K562 (cell line): Measurements from ENCODE around the gene SH3TC2. TPM values are rescaled to one million over a fixed set of nuclear protein-coding genes. Genes with fewer than 3 reads are reported as not detected.
A peak's percentile ranks its signal among the peaks of the same experiment; 100 is the strongest.

Source experiments
- ATAC-seq: fragments of 200-7000 bp; cut with Tn5 transposase; 3 replicates; pipeline ENCODE4 v1.9.1; 2020; ENCODE audit warnings: moderate library complexity
- BruUV-seq: library from RNA; stranded (reverse); fragments of 400-500 nt; replicated peaks from 2 replicates; lab custom pipeline; 2021; lab: Mats Ljungman, UMichigan
- CTCF ChIA-PET: fragments of 300-600 bp; formaldehyde crosslinking; extraction: SDS; loops from one replicate; lab custom pipeline; 2021; ENCODE audit warnings: low intra/inter-chr PET ratio; lab: Yijun Ruan, JAX
- POLR2A ChIA-PET: fragments of 300-600, 350-650 bp; sonication (Branson Sonifier 250); formaldehyde crosslinking; extraction: SDS; loops from one replicate; lab custom pipeline; 2021; ENCODE audit warnings: antibody characterized with exemption, inconsistent platforms; lab: Yijun Ruan, JAX
- DNase-seq, 4 experiments: peaks; one replicate each; pipeline versions ENCODE4 v3.0.0 to v3.0.0-alpha.2; 2011 to 2018; ENCODE audit warnings: low spot score in 3 of 4, mixed read lengths in 3 of 4; ENCODE audit errors: extremely low read depth in 1 of 4
- FAIRE-seq: peaks from 2 replicates; lab custom pipeline; 2011; peaks lifted over from hg19 to GRCh38; lab: Jason Lieb, UNC
- H2AFZ ChIP-seq: 2 replicates; pipeline ENCODE4 v1.6.0; 2011; ENCODE audit warnings: low read depth, low read length, control low read depth, inconsistent platforms
- H3K27ac ChIP-seq: fragments of 200-600 bp; 3 replicates; pipeline ENCODE4 v1.8.0; 2011; ENCODE audit warnings: low read depth, mild to moderate bottlenecking, control low read depth, inconsistent platforms, low read length, moderate library complexity, mixed read lengths; ENCODE audit errors: extremely low read depth
- H3K27me3 ChIP-seq, 2 experiments: fragments of 300-600 bp in 1 of 2; 2 replicates in 1 of 2; 3 replicates in 1 of 2; pipeline versions ENCODE4 v1.6.0 to v1.8.0; 2011; ENCODE audit warnings: inconsistent platforms in 2 of 2, low read length in 2 of 2, mild to moderate bottlenecking in 1 of 2, mixed read lengths in 1 of 2, moderate library complexity in 1 of 2; ENCODE audit not compliant: control insufficient read depth in 2 of 2, insufficient read depth in 2 of 2
- H3K36me3 ChIP-seq: fragments of 300-600 bp; 3 replicates; pipeline ENCODE4 v1.8.0; 2011; ENCODE audit warnings: mild to moderate bottlenecking, low read length, inconsistent platforms; ENCODE audit not compliant: control insufficient read depth, insufficient read depth
- H3K4me1 ChIP-seq, 2 experiments: fragments of 200-600 bp in 1 of 2; replicated peaks in 1 of 2; 2 replicates in 1 of 2; 3 replicates in 1 of 2; pipeline versions ENCODE4 v1.5.1 to v1.8.0; 2011; ENCODE audit warnings: inconsistent platforms in 2 of 2, low read length in 2 of 2, mild to moderate bottlenecking in 1 of 2, mixed read lengths in 1 of 2, moderate library complexity in 1 of 2; ENCODE audit not compliant: control insufficient read depth in 2 of 2, insufficient read depth in 2 of 2
- H3K4me2 ChIP-seq: 2 replicates; pipeline ENCODE4 v1.6.1; 2011; ENCODE audit warnings: low read length, control low read depth, inconsistent platforms, mixed read lengths; ENCODE audit not compliant: insufficient read depth
- H3K4me3 ChIP-seq: fragments of 200-600 bp; sonication (generic), shearing (Covaris generic); 2 replicates; pipeline ENCODE4 v1.5.1; 2016; ENCODE audit warnings: control low read depth, inconsistent platforms
- H3K79me2 ChIP-seq: fragments of 200-600 bp; 3 replicates; pipeline ENCODE4 v1.8.0; 2011; ENCODE audit warnings: low read length, inconsistent platforms; ENCODE audit not compliant: control insufficient read depth, insufficient read depth
- H3K9ac ChIP-seq, 2 experiments: 2 replicates each; pipeline versions ENCODE4 v1.6.0 to v1.6.1; 2011; ENCODE audit warnings: low read depth in 2 of 2, low read length in 2 of 2, control low read depth in 1 of 2, inconsistent platforms in 1 of 2, mild to moderate bottlenecking in 1 of 2, mixed read lengths in 1 of 2; ENCODE audit not compliant: insufficient read depth in 1 of 2
- H3K9me1 ChIP-seq: one replicate; pipeline ENCODE4 v1.6.0; 2011; ENCODE audit warnings: inconsistent platforms, mild to moderate bottlenecking, low read length, moderate library complexity; ENCODE audit not compliant: control insufficient read depth, insufficient read depth
- H3K9me3 ChIP-seq: replicated peaks from 2 replicates; pipeline ENCODE4 v1.5.1; 2011; ENCODE audit warnings: low read depth, low read length, inconsistent platforms; ENCODE audit not compliant: control insufficient read depth, insufficient read depth
- H4K20me1 ChIP-seq: replicated peaks from 2 replicates; pipeline ENCODE4 v1.6.1; 2011; ENCODE audit warnings: low read length, inconsistent platforms, mixed read lengths; ENCODE audit not compliant: control insufficient read depth, insufficient read depth
- ARID2 ChIP-seq: fragments of 450-650 bp; IDR thresholded peaks from 2 replicates; pipeline ENCODE4 v1.6.1; 2017; ENCODE audit warnings: antibody characterized with exemption, mild to moderate bottlenecking
- ASH1L ChIP-seq: fragments of 450-650 bp; IDR thresholded peaks from 2 replicates; pipeline ENCODE4 v1.6.1; 2018; ENCODE audit warnings: borderline replicate concordance, mild to moderate bottlenecking, low read depth; ENCODE audit not compliant: partially characterized antibody
- BRCA1 ChIP-seq, 2 experiments: fragments of 450-650 bp in 1 of 2; sonication (generic) in 1 of 2; formaldehyde crosslinking in 1 of 2; IDR thresholded peaks; 2 replicates each; pipeline versions ENCODE4 v1.5.0 to v1.6.1; 2017 to 2020; ENCODE audit warnings: mild to moderate bottlenecking in 1 of 2, missing genetic modification reagents in 1 of 2
- CAMTA2 ChIP-seq: fragments of 250-450 bp; sonication (Bioruptor Pico); conservative IDR thresholded peaks from 2 replicates; pipeline ENCODE4 v1.5.1; 2022
- CTCF ChIP-seq, 3 experiments: IDR thresholded peaks in 2 of 3; conservative IDR thresholded peaks in 1 of 3; 2 replicates each; pipeline ENCODE4 v1.5.1; 2011 to 2012; ENCODE audit warnings: low read length in 3 of 3, mild to moderate bottlenecking in 3 of 3, control low read depth in 2 of 3, improper control_type of control experiment in 1 of 3, inconsistent platforms in 1 of 3, low read depth in 1 of 3, mixed read lengths in 1 of 3, moderate library complexity in 1 of 3; ENCODE audit not compliant: insufficient read depth in 2 of 3
- DEAF1 ChIP-seq: fragments of 450-650 bp; formaldehyde crosslinking; IDR thresholded peaks from 2 replicates; pipeline ENCODE4 v1.4.0; 2020; ENCODE audit warnings: mild to moderate bottlenecking, moderate library complexity
- ETV5 ChIP-seq: sonication (generic); formaldehyde crosslinking; IDR thresholded peaks from 2 replicates; pipeline ENCODE4 v1.4.0; 2020; ENCODE audit warnings: low read depth, mild to moderate bottlenecking, missing genetic modification reagents
- HCFC1 ChIP-seq: IDR thresholded peaks from 2 replicates; pipeline ENCODE4 v1.6.1; 2012; ENCODE audit warnings: low read depth, low read length, improper control_type of control experiment
- HDAC3 ChIP-seq: fragments of 450-650 bp; IDR thresholded peaks from 2 replicates; pipeline ENCODE4 v1.6.1; 2018; ENCODE audit warnings: borderline replicate concordance, mild to moderate bottlenecking, moderate library complexity; ENCODE audit not compliant: partially characterized antibody
- HDAC8 ChIP-seq: fragments of 450-650 bp; IDR thresholded peaks from 2 replicates; pipeline ENCODE4 v1.6.1; 2016; ENCODE audit warnings: mild to moderate bottlenecking, missing genetic modification characterization, moderate library complexity, missing compliant biosample characterization
- HSF4 ChIP-seq: fragments of 250-450 bp; sonication (Bioruptor Pico); IDR thresholded peaks from 2 replicates; pipeline ENCODE4 v2.1.2; 2022; ENCODE audit warnings: mild to moderate bottlenecking, moderate library complexity, borderline replicate concordance
- KAT8 ChIP-seq: fragments of 450-650 bp; IDR thresholded peaks from 2 replicates; pipeline ENCODE4 v1.6.1; 2016; ENCODE audit warnings: low read depth, mild to moderate bottlenecking
- KLF16 ChIP-seq: IDR thresholded peaks from 2 replicates; pipeline ENCODE4 v1.6.1; 2016; ENCODE audit warnings: antibody characterized with exemption
- RAD21 ChIP-seq, 2 experiments: fragments of 250-450 bp in 1 of 2; fragments of 450-650 bp in 1 of 2; sonication (Bioruptor Pico) in 1 of 2; formaldehyde crosslinking in 1 of 2; IDR thresholded peaks in 1 of 2; conservative IDR thresholded peaks in 1 of 2; 2 replicates each; pipeline versions ENCODE4 v1.4.0 to v1.8.0; 2020 to 2022; ENCODE audit warnings: mild to moderate bottlenecking in 2 of 2, moderate library complexity in 1 of 2
- RAD51 ChIP-seq: fragments of 450-650 bp; IDR thresholded peaks from 2 replicates; pipeline ENCODE4 v1.7.1; 2016; ENCODE audit warnings: low read depth, mild to moderate bottlenecking, borderline replicate concordance
- SMARCB1 ChIP-seq: IDR thresholded peaks from 2 replicates; pipeline ENCODE4 v1.6.1; 2011; ENCODE audit warnings: improper control_type of control experiment, low read depth; ENCODE audit not compliant: insufficient read length
- SMC3 ChIP-seq: conservative IDR thresholded peaks from 2 replicates; pipeline ENCODE4 v1.6.1; 2011; ENCODE audit warnings: low read depth, low read length, improper control_type of control experiment; ENCODE audit not compliant: insufficient read depth
- TSC22D4 ChIP-seq: fragments of 450-650 bp; IDR thresholded peaks from 2 replicates; pipeline ENCODE4 v1.6.1; 2016; ENCODE audit warnings: missing genetic modification characterization, missing biosample characterization, control low read depth
- ZNF124 ChIP-seq: sonication (generic); formaldehyde crosslinking; IDR thresholded peaks from 2 replicates; pipeline ENCODE4 v1.8.1; 2022; ENCODE audit warnings: missing genetic modification reagents
- ZNF444 ChIP-seq: fragments of 250-450 bp; sonication (Bioruptor Pico); IDR thresholded peaks from 2 replicates; pipeline ENCODE4 v1.4.0; 2020; ENCODE audit warnings: mild to moderate bottlenecking, moderate library complexity
- WGBS: fragments of 100-300 bp; shearing (Covaris generic); methylation state at CpG from one replicate; pipeline ENCODE4 v1.1.6; 2016; ENCODE audit warnings: low coverage, mixed read lengths; ENCODE audit not compliant: insufficient coverage; ENCODE audit errors: missing lambda C conversion rate; 5-methylcytosine and 5-hydroxymethylcytosine counted together
- in situ Hi-C: fragments of 300-500 bp; cut with MboI; formaldehyde crosslinking; loops from 4 replicates; pipeline ENCODE4 v1.15.0; 2018; ENCODE audit warnings: inconsistent platforms, mixed read lengths
- intact Hi-C: fragments of 100-400 bp; cut with micrococcal nuclease; formaldehyde crosslinking; loops from 2 replicates; pipeline ENCODE4 v1.14.2; 2022
- polyA plus RNA-seq, 8 experiments: library from polyadenylated mRNA; depleted of rRNA in 4 of 8; stranded (reverse) in 5 of 8; unstranded in 3 of 8; fragments of >200 nt; fragmentation: Nextera tagmentation in 2 of 8; fragmentation: Illumina TruSeq in 1 of 8; extraction: Ambion mirVana in 2 of 8; extraction: Trizol in 1 of 8; gene quantifications; 2 replicates each; pipeline versions ENCODE4 v1.2.1 to v1.2.3, GENCODE V29; 2011 to 2014; ENCODE audit warnings: inconsistent platforms in 1 of 8, missing spikeins in 1 of 8
- total RNA-seq, 7 experiments: library from RNA; depleted of rRNA in 6 of 7; stranded (reverse); fragments of >200 nt in 6 of 7; fragmentation: Illumina TruSeq in 2 of 7; extraction: Trizol in 2 of 7; gene quantifications; 2 replicates each; pipeline versions ENCODE4 v1.2.1 to v1.2.3, GENCODE V29; 2011 to 2021; ENCODE audit warnings: low replicate concordance in 1 of 7

Gene SH3TC2
- total and polyA plus RNA-seq, 9 of the 15 experiments (the other 6 are each of a cell fraction or from before 2014, with no cell fraction given) = 0.03 to 0.80 (median 0.55) TPM; not detected in 1

- Histone ChIP-seq H3K9me1 (no peaks in the 10 kb centered on the region), H3K4me3 (no peak overlapping the region), H3K9ac (no peak overlapping the region), H3K9me3 (no peaks in the 10 kb centered on the region), H3K27ac (no peak overlapping the region), H3K27me3 (no peaks in the 10 kb centered on the region), H4K20me1 (0 out of 2 replicates have a peak, but pooled peaks cover 3% of the 10 kb centered on the region), H2AFZ (no peak overlapping the region), H3K36me3 (no peaks in the 10 kb centered on the region), H3K79me2 (no peaks in the 10 kb centered on the region), H3K4me2 (no peak overlapping the region), H3K4me1 (no peaks in the 10 kb centered on the region)
- intact Hi-C loops = loop anchor here (1.0 to 10.0 kb wide), 5 partner anchors 83 to 265 kb away; no protein-coding TSS in a partner anchor
- ChIA-PET POLR2A (no interaction called here), CTCF (interaction anchor here (2.1 kb wide), 1 partner anchor 265 kb away, joined by 7 read pairs; no protein-coding TSS in a partner anchor)
- 0% methylated on average over 6 of the region's 6 CpGs for WGBS
- DNase-seq (peak; percentile 16 to 51 (median 21)), ATAC-seq (peak; percentile 87), FAIRE-seq (peak; percentile 75)
- in situ Hi-C loops = no loop called here
- no TSS peak for BruUV-seq
- TF ChIP-seq HSF4 (CRISPR knock-in tag) (no peak), ZNF124 (CRISPR knock-in tag) (no peak), RAD21 (CRISPR knock-in tag; conservative IDR thresholded peaks at IDR 0.05 in 1 of 2, IDR thresholded peaks at IDR 0.05 in 1 of 2) (peak; percentile 61 to 67), ASH1L (no peak), SMARCB1 (no peak), ZNF444 (CRISPR knock-in tag) (no peak), CAMTA2 (CRISPR knock-in tag) (no peak), ETV5 (CRISPR knock-in tag) (no peak), CTCF (IDR thresholded peaks at IDR 0.05 in 2 of 3, conservative IDR thresholded peaks at IDR 0.05 in 1 of 3; ENCODE audit: insufficient read depth in 2 of 3, low read depth in 1 of 3, low read length in 3 of 3) (peak; percentile 48 to 70 (median 57); a peak in 5 of 6 replicates), ARID2 (no peak), HDAC3 (no peak), DEAF1 (peak; percentile 36; the same call in 1 of the 2 replicates), BRCA1 (IDR thresholded peaks at IDR 0.05) (no peak), BRCA1 (CRISPR knock-in tag; IDR thresholded peaks at IDR 0.05) (no peak), HDAC8 (tag) (no peak), KAT8 (no peak), RAD51 (0 out of 2 replicates have a peak, but pooled peaks have one; percentile 9), SMC3 (peak; percentile 37; the same call in 1 of the 2 replicates), HCFC1 (no peak), TSC22D4 (tag) (no peak), KLF16 (0 out of 2 replicates have a peak, but pooled peaks have one; percentile 3)
Observed at GRCh38 chr5:148998174-148998797, 64.6 kb downstream of the SH3TC2 start.
